Fibroblast of mammary gland (primary cell): Measurements from ENCODE around the gene EFL1.

ENCODE experiments used
- DNase-seq: peaks from one replicate; pipeline ENCODE4 v3.0.0-alpha.2; 2010; ENCODE audit warnings: low read depth
- H3K4me3 ChIP-seq: 2 replicates; pipeline ENCODE4 v1.5.1; 2011; ENCODE audit warnings: low read depth, mild to moderate bottlenecking, low read length, moderate library complexity; ENCODE audit not compliant: control insufficient read depth
- TF ChIP-seq, protein P1 (sequence below): conservative IDR thresholded peaks from 2 replicates; pipeline ENCODE4 v1.5.1; 2011; ENCODE audit warnings: low read depth, low read length, inconsistent platforms; ENCODE audit not compliant: control insufficient read depth, insufficient read depth

Gene EFL1

DNA sequence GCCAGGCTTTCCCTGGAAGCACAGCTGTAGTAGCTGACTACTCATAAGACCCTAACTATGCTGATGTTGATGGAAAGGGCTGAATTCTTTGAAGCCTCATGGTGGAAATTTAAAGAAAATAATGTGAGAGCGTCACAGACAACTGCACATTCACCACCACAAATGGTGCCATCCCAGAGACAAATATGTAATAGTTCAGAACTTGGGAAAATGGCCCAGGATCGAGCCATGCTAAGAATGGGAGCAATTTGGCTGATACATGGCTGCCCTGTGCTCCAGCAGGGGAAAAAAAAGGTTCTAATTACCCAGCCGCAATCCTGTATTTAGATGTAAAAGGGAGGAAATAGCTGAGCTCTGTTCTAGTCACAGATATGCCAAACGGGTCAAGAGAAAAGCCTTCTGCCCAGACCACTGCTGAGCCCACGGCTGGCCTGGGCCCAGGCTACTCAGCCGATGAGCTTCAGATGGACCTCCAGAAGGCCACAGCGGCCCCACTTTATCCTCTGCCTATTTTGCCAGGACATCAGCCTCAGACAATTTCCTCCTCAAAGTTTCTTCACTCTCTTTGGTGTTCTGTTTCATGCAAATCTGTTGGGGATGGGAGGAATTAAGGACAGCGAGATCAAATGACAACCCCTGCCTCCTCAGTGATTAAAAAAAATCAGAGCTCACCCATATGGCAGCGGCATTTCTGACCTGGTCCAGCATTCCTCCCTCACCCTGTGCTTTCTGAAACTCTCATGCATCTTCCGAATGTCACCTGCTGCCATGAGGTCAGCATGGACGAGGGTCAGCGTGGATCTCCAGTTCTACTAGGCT, 162.2 kb downstream of the EFL1 start:
- DNase-seq: no peak
- TF ChIP-seq, protein P1, sequence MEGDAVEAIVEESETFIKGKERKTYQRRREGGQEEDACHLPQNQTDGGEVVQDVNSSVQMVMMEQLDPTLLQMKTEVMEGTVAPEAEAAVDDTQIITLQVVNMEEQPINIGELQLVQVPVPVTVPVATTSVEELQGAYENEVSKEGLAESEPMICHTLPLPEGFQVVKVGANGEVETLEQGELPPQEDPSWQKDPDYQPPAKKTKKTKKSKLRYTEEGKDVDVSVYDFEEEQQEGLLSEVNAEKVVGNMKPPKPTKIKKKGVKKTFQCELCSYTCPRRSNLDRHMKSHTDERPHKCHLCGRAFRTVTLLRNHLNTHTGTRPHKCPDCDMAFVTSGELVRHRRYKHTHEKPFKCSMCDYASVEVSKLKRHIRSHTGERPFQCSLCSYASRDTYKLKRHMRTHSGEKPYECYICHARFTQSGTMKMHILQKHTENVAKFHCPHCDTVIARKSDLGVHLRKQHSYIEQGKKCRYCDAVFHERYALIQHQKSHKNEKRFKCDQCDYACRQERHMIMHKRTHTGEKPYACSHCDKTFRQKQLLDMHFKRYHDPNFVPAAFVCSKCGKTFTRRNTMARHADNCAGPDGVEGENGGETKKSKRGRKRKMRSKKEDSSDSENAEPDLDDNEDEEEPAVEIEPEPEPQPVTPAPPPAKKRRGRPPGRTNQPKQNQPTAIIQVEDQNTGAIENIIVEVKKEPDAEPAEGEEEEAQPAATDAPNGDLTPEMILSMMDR: no peak
- H3K4me3 ChIP-seq: no peak overlapping the region

DNA sequence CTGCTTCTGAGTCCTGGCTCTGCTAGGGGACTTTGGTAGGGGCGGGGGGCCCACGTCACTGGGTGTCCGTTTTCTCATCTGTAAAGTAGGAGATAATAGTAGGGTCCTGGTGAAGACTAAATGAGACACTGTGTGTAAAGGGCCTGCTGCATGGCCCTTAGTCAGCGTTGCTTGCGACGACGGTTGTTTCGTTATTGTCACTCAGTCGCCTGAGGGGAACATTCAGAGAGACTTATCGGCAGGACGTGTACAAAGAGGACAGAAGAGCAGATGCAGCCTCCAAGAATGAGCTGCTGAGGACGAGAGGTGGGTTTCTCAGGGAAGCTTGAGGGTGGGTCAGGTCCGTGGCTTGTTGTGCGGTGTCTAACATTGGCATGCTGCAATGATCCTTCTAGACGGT, 163.9 kb downstream of the EFL1 start:
- DNase-seq: no peak
- TF ChIP-seq, protein P1: no peak
- H3K4me3 ChIP-seq: no peak overlapping the region

DNA sequence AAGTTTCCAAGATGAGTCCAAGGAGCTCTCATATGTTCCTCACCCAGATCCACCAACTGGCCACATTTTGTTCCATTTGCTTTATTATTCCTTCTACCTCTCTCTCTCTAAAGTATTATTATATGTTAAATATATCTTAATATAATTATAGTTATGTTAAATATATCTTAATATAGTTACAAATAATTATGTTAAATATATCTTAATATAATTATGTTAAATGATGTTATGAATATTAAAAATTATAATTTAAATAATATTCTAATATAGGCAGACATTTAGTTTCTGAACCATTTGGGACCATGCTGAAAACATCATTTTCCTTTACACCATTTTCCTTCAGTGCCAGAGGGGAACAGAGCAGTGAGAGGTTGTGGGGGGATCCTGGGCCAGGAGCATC, 166.7 kb downstream of the EFL1 start:
- DNase-seq: no peak
- no peak overlapping the region for H3K4me3 ChIP-seq
- TF ChIP-seq, protein P1: no peak

GRCh38 chr15:82093774-82094211, 168.7 kb downstream of the EFL1 start:
- no peak overlapping the region for H3K4me3 ChIP-seq
- peak; percentile 90 for DNase-seq
- TF ChIP-seq, protein P1: no peak

DNA sequence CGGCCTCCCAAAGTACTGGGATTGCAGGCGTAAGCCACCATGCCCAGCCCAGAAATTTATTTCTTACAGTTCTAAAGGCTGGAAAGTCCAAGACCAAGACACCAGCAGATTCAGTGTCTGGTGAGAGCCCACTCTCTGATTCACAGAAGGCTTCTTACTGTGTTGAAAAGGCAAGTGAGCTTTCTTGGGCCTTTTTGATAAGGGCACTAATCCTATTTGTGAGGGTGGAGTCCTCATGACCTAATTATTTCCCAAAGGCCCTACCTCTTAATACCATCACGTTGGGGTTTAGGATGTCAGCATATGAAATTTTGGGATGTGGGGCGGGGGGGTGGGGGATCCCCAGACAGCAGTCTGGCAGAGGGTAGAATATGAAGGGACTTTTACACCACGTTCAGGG, 169.2 kb downstream of the EFL1 start:
- DNase-seq: no peak
- TF ChIP-seq, protein P1: no peak
- H3K4me3 ChIP-seq: no peak overlapping the region

DNA sequence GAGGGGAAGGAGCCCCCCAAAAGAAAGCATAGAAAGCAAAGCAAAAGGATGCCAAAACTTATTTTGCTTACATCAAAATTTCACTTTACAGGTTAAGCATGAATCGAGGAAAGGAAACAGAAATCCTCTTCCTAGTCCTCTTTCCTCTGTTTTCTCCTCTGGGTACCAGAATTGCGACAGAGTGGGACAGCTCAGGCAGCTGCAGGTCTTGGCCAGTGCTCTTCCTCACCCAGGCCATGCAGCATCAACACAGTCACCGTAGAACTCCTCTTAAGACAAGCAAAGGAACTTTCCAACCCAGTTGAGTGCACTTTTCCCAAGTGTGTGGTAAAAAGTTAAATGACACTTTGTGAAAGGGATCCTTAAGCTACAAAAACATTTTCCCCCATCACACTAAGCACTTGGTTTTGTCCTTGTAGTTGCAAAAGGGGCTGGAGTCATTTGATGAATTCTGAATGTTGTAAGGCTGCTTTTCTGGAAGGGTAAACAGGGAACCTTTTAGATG, 170.8 kb downstream of the EFL1 start:
- TF ChIP-seq, protein P1: no peak
- no peak for DNase-seq
- no peak overlapping the region for H3K4me3 ChIP-seq
